ENCODE measurements around the gene PCBP3.
"Not testable (repeated sequence)": the region's sequence is repeated elsewhere in the genome, so short reads cannot be mapped to it uniquely, and the experiment has no call there.

PCBP3 gene

DNA sequence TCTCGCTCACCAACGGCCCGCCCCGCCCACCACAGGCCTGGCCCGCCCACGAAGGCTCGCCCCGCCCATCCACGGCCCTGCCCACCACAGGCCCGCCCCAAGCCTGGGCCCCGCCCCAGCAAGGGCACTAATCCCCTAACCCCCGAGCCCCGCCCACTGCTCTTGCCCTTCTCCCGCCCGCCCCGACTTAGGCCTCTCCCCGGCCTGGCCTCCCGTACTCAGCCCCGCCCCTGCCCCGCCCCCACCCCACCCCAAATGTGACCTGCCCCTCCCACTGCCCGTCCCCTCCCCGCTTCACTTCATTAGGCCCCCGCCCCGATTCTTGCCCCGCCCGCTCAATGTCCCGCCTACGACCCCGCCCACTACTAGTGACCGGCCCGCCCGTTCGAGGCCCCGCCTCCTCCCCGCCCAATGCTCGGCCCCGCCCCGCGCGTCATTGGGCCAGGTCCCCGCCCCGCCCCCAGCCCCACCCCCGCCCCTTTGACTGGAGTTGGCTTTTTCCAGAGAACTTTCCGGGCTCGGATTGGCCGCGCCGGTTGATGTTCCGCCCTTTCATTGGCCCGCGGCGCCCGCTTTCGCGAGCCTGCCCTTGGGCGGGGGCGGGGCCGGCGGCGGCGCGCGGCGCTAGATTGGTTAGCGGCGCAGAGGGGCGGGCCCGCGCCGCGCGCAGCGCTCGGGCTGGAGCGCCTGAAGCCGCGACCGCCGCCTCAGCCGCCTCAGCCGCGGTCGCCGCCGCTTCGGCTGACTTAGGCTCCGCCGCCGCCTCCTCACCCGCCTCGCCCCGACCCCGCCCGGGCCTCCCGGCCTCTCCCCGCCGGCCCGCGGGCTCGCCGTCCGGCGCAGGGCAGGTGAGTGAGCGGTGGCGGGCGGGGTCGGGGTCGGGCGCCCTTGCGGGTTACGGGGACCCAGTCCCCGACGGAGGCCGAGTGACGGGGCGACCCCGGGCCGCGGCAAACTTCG lies at the start of gene PCBP3:
Gene PCBP3, plus strand, starts transcription at position 705 of the 960 bp plus-strand sequence. CDS start 206,361 bp downstream, outside the sequence.
- DNase-seq (ENCODE audit: low read depth, low spot score), result peak; percentile 92

DNA sequence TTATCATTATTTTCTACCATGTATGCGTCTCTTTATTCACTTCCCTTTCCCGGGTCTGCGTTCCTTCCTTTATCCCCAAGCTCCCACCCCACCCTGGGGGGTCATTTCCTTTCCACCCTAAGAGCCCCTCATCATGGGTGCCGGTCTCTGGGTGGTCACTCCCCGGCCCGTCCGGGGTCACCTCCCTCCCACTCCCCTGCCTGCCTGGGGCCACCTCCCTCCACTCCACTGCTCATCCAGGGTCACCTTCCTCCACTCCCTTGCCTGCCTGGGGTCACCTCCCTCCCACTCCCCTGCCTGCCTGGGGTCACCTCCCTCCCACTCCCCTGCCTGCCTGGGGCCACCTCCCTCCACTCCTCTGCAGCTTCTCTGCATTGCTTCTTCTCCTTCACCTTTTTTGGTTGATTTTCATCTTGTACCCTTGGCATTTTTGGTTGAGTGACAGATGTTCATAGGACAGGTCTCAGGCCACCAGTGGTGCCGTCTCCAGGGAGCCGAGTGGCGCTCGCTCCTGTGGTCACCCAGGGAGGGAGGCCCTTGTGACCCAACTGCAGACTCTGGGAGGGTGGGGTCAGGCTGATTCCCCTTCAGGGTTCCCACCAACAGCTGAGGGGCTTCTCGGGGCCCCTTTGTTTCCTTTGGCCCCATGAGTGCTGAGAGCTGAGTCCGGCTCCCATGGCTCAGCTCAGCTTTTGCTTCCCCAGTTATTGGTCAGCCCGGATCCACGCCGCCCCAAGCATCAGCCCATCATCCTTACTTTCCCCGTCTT lies 48.6 kb upstream of the PCBP3 start:
- DNase-seq (ENCODE audit: low read depth, low spot score), result no peak

DNA sequence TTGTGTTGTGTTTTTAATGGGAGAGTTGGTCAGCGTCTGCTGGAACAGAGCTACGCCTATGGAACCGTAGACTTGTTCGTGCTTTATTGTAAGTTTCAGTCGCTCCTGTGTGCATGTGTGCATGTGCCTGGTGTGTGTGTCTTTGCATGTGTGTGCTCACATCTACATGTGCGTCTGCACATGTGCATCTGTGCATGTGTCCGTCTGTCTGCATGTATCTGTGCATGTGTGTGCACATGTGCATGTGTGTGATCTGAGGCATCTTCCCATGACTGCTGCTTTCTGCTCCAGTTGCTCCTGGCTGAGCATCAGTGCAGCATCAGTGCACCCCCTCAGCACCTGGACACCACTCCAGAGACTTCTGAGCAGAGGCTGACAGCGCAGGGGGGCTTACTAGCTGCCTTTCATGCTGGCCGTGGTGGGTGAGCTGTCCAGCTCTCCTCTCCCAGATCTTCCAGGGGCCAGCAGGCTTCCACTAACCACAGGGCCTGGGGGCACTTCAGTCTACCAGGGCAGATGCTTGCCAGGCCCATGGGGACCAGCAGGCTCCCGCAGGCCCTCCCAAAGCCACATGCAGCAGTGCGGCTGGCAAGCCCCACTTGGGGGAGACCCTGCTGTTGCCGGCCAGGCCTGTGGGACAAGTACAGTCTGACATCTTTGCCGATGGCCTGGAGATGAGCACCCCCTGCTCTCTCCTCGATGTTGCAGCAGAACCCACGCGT lies 47.8 kb upstream of the PCBP3 start:
- no peak for DNase-seq (ENCODE audit: low read depth, low spot score)

DNA sequence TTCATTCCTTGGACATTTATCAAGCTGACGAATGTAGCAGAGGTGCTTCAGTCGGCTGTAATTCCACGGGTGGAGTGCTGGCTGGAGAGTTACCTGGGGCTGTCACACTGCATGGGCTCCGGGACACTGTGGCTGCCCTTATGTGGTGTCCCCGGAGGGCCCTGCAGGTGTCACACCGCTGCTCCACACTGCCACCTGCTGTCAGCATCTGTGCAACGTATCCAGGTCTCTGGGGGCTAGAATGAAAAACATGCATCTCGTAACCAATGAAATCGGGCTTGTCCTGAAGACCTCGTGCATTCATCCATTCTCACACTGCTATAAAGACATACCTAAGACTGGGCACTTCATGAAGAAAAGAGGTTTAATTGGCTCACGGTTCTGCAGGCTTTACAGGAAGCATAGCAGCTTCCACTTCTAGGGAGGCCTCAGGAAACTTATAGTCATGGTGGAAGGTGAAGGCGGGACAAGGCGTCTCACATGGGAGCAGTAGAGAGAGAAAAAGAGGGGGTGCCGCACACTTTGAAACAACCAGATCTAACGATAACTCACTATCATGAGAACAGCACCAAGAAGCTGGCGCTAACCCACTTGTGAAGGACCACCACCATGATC lies 46.7 kb upstream of the PCBP3 start:
- DNase-seq (ENCODE audit: low read depth, low spot score), result peak; percentile 73

DNA sequence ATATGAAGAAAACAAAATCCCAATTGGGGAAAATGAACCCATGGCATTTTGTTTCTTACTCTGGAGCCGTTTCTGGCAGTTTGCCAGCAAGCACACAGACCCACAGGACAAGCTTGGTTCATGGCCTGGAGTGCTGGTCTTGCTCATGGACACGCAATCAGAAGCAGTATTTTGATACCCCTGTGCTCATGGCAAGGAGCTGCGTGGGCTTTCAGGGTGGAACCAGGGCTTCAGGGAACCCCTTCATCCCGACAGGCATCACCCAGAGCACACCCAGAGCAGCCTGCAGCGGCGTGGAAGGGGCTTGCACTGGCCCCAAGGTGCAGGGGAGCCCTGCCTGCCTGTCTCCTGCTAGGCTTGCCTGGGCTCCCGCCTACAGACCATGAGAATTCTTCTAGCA lies 45.4 kb upstream of the PCBP3 start:
- DNase-seq (ENCODE audit: low read depth, low spot score), result no peak

DNA sequence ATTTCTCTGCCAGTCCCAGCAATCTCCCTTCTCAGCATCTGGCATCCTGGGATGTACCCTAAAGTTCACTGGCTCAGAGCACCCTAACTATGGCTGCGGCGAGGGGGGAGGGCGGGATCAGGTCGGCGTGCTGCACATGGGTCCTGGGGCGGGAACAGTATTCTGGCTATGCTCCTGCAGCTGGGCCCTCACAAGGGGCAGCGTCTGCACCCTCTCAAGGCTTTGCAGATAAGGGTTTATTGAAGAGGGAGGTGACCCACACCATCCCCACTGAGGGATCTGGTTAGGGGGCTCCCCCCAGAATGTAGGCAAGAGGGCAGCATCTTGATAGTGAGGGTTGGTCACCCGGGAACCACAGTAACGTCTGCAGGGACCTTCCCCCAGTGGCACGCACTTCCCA lies 44.9 kb upstream of the PCBP3 start:
- no peak for DNase-seq (ENCODE audit: low read depth, low spot score)

DNA sequence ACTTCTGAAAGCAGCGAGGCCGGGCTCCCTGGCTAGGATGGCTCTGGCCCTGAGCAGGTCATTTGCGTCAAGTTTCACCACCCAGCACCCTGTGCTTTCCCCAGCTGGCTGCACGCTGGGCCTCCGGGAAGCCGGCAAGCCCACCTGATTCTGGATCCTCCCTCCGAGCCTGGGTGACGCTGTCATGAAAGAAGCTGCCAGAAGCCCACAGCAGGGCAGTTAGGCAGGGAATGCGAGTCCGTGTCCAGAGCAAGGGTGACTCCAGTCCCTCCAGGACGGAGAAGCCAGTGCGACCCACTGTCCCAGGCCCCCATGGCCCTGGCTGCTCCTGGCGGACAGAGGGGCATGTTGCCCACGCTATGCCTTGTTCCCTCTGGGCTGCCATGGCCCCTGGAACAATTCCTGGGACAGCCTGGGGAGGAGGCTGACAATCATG lies 44.4 kb upstream of the PCBP3 start:
- no peak for DNase-seq (ENCODE audit: low read depth, low spot score)

DNA sequence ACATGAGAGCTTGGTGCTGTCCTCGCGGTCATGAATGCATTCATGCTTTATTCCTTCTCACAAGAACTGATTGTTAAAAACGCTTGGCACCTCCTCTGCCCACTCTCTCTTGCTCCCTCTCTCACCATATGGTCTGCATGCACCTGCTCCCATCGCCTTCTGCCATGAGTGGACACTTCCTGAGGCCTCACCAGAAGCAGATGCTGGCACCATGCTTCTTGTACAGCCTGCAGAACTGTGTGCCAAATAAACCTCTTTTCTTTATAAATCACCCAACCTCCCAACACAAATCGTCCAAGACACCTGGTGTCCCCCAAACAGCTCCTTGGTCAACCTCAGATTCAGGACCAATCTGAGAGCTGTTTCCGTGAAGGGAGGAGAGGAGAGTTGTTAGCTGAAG lies 43.3 kb upstream of the PCBP3 start:
- DNase-seq (ENCODE audit: low read depth, low spot score), result no peak

DNA sequence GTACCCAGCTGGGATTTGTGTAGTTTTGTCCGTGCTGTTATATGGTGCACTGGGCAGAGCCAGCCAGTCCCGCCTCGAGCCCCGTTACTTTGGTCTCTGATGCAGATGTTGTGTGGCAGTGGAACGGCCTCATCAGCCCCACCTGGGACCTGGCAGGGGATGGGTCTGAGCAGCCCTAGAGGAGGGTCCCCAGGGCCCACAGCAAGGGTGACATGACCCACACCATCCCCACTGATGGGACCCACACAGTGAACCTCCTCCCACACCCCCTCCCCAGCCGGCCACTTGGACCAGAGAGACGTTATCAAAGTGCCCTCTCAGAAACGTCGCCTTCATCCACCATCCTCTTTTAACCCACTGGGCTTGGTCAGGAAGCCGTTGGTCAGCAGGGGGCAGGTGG lies 42.0 kb upstream of the PCBP3 start:
- DNase-seq (ENCODE audit: low read depth, low spot score), result no peak

DNA sequence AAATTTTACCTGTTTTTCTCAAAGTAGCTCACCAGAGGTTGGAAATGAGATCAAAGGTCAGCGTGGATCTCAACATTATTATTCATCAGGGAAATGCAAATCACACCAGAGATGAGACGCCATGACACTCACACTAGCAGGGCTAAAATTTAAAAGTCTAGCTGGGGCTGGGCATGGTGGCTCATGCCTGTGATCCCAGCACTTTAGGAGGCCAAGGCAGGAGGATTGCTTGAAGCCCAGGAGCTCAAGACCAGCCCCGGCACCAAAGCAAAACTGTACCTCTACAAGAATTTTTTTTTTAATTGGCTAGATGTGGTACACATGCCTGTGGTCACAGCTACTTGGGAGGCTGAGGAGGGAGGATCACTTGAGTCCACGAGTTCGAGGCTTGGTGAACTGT lies 41.4 kb upstream of the PCBP3 start:
- no peak for DNase-seq (ENCODE audit: low read depth, low spot score)

DNA sequence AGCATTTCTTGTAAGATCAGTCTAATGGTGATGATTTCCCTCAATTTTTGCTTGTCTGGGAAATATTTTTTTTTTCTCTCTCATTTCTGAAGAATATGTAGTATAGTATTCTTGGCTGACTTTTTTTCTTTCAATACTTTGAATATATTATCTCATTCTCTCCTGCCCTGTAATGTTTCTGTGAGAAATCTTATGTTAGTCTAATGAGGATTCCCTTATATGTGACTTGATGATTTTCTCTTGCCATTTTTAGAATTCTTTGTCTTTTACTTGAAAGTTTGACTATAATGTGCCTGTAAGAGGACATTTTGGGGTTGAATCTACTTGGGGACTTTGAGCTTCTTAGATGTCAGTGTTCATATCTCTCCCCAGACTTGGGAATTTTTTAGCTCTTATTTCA lies 40.0 kb upstream of the PCBP3 start:
- no peak for DNase-seq (ENCODE audit: low read depth, low spot score)

DNA sequence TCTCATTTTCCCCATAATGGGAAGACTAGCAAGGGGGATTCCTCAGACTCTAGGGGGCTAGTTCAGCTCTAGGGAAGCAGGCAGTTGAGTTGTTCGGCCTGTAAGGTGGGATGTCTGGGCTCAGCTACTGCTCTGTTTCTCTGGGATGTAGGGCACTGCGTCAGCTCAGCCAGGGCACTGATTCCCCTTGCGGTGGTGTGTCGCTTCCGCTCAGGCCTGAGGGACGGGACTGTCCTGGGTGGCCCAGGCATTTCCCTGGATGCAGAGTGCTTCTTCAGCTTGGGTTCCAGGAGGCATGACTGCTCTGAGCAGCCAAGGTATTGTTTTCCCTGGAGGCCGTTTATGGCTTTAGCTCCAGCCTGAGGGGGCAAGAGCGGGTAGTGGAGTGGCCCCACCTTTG lies 38.8 kb upstream of the PCBP3 start:
- not testable (repeated sequence) for DNase-seq (ENCODE audit: low read depth, low spot score)

DNA sequence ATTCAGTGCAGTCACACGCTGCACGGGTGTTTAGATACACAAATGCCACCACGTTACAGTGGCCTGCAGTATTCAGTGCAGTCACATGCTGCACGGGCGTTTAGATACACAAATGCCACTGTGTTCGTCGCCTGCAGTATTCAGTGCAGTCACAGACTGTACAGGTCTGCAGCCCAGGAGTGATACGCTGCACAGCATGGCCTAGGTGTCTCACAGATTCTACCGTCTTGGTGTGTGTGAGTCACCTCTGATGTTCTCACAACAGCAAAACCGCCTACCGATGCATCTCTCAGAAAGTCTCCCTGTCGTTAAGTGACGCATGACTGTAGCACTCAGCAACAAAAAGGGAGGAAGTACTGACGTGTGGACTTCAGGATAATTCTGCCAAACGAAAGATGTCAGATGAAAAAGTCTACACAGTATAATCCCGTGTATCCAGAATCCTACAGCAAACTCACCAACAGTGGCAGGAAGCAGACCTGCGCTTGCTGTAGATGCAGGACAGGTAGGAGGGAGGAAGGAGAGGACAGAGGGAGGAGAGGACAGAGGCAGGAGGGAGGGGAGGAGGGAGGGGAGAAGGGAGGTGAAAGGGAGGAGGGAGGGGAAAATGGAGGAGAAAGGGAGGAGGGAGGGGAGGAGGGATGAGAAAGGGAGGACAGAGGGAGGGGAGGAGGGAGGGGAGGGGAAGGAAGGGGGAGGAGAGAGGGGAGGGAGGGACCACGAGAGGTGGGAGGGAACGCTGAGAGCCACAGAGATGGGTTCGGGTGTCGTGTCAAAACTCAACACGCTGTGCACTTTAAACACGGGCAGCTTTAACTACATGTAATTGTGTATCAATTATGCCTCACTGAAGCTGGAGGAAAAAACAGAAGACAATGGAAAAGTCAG lies 36.3 kb upstream of the PCBP3 start:
- no peak for DNase-seq (ENCODE audit: low read depth, low spot score)

DNA sequence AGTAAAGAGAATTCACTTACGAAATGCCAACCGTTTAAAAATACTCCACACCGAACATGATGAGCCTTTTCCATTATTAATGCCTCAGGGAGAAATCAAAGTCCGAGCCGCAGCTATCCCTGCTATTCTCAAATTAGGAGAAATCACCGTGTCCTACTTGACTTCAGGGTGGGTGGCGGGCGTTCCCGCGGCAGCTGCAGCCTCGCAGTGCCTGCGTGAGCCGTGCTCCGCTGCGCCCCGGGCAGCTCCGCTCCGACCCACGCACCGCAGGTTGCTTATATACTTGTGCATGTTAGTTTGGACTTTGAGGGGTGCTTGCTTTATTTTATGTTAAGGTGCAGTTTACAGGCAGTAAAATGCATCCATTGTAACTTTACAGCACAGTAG lies 35.6 kb upstream of the PCBP3 start:
- no peak for DNase-seq (ENCODE audit: low read depth, low spot score)

DNA sequence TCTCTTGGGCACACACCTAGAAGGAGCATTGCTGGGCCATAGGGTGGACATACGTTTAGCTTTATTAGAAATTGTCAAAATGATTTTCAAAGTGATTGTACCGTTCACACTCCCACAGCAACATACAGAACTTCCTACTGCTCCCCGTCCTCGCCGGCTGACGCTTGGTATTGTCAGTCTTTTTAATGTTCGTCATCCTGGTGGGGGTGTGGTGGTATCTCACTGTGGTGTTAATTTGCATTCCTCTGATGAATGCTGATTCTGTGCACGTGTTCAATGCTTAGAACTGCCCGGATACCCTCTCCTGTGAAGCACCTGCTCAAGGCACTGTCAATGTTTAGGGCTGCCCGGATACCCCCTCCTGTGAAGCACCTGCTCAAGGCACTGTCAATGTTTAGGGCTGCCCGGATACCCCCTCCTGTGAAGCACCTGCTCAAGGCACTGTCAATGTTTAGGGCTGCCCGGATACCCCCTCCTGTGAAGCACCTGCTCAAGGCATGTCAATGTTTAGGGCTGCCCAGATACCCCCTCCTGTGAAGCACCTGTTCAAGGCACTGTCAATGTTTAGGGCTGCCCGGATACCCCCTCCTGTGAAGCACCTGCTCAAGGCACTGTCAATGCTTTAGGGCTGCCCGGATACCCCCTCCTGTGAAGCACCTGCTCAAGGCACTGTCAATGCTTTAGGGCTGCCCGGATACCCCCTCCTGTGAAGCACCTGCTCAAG lies 34.6 kb upstream of the PCBP3 start:
- DNase-seq (ENCODE audit: low read depth, low spot score), result not testable (repeated sequence)

DNA sequence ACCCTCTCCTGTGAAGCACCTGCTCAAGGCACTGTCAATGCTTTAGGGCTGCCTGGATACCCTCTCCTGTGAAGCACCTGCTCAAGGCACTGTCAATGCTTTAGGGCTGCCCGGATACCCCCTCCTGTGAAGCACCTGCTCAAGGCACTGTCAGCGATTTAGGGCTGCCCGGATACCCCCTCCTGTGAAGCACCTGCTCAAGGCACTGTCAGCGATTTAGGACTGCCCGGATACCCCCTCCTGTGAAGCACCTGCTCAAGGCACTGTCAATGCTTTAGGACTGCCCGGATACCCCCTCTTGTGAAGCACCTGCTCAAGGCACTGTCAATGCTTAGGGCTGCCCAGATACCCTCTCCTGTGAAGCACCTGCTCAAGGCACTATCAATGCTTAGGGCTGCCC lies 33.9 kb upstream of the PCBP3 start:
- not testable (repeated sequence) for DNase-seq (ENCODE audit: low read depth, low spot score)

DNA sequence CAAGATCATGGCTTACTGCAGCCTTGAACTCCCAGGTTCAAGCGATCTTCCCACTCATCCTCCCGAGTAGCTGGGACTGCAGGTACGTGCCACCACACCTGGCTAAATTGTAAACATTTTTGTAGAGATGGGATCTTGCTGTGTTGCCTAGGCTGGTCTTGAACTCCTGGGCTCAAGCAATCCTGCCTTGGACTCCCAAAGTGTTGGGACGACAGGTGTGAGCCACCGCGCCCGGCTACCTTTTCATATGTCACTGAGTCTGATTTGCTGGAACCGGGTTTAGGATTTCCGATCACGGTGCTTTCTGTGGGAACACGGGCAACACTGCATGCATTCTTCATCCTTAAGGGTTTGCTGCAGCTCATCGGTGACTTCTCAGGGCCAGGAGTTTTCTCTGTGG lies 32.2 kb upstream of the PCBP3 start:
- no peak for DNase-seq (ENCODE audit: low read depth, low spot score)

DNA sequence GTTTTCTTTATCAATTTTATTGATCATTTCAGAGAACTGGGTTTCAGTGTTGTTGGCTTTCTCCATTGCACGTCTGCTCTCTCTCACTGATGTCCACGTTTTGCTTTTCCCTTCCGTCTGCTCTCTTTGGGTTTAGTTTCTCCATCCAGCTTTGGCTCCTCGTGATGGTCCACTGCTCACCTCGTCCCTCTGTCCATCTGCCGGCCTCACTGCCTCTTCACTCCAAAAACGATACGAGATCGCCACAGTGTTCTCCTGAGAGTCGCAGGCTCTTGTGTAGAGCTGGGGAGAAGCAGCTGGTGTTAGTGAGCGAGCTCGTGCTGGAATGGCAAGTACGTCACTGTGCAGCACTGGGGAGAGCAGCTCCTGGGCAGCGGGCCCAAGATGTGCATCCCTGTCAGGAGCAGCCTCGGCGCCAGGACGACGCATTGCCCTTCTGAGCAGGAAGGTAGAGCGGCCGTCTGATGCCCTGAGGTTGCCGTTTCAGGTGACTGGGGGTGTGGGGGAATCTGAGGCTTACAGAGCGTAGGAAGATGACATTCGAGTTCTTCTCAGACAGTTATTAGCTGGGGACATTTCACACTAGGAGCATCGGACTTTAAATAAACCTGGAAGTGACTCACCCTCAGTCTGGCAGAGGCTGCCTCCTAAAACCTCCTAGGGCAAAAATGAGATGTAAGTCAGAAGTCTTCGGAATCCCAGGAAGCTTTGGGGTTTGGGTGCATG lies 31.4 kb upstream of the PCBP3 start:
- no peak for DNase-seq (ENCODE audit: low read depth, low spot score)

DNA sequence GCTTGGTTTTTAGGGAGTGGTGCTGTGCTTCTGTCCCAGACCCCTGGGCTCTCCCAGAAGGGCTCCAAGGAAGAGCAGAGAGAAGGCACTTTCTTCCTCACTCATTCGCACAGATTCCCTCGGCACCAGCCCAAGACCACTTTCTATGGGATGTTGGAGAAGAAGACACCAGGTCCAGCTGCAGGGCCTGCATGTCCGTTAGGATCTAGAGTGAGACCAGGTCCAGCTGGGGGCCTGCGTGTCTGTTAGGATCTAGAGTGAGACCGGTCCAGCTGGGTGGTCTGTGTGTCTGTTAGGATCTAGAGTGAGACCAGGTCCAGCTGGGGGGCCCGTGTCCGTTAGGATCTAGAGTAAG lies 30.9 kb upstream of the PCBP3 start:
- not testable (repeated sequence) for DNase-seq (ENCODE audit: low read depth, low spot score)
